NCI-H1436 treated with DMSO at 0.1 percent for 48 hours (cell line): ENCODE measurements around the gene ECEL1.

ENCODE experiments used
- DNase-seq: peaks from one replicate; lab custom pipeline; 2025; lab: John Stamatoyannopoulos, UW

The ECEL1 gene

GRCh38 chr2:232483923-232484627 is 3.6 kb downstream of the ECEL1 start:
- DNase-seq: no peak

- DNase-seq: no peak
These were observed 4.2 kb downstream of the ECEL1 start for GRCh38 chr2:232483311-232483922.

GRCh38 chr2:232482301-232483238 is 5.1 kb downstream of the ECEL1 start:
- no peak for DNase-seq

- DNase-seq: no peak
These were observed 6.1 kb downstream of the ECEL1 start for GRCh38 chr2:232481322-232482140.

- DNase-seq: no peak
These were observed 7.1 kb downstream of the ECEL1 start for GRCh38 chr2:232480201-232481190.

GRCh38 chr2:232479341-232480200 is 8.1 kb downstream of the ECEL1 start:
- no peak for DNase-seq

- DNase-seq: no peak
These were observed 8.9 kb downstream of the ECEL1 start for GRCh38 chr2:232478571-232479340.

- no peak for DNase-seq
These were observed 9.7 kb downstream of the ECEL1 start for GRCh38 chr2:232477751-232478510.

GRCh38 chr2:232476791-232477190 is 10.8 kb downstream of the ECEL1 start:
- no peak for DNase-seq

- no peak for DNase-seq
These were observed 11.6 kb downstream of the ECEL1 start for GRCh38 chr2:232476045-232476444.

GRCh38 chr2:232473467-232473890 is 14.2 kb downstream of the ECEL1 start:
- no peak for DNase-seq

- DNase-seq: no peak
These were observed 21.4 kb downstream of the ECEL1 start for GRCh38 chr2:232466221-232466620.

GRCh38 chr2:232465061-232465460 is 22.6 kb downstream of the ECEL1 start:
- DNase-seq: no peak

- DNase-seq: no peak
These were observed 23.1 kb downstream of the ECEL1 start for GRCh38 chr2:232464544-232464885.

GRCh38 chr2:232463701-232464543 is 23.7 kb downstream of the ECEL1 start:
- no peak for DNase-seq

- DNase-seq: no peak
These were observed 27.5 kb downstream of the ECEL1 start for GRCh38 chr2:232460171-232460570.

GRCh38 chr2:232459419-232460035 is 28.1 kb downstream of the ECEL1 start:
- no peak for DNase-seq
